SK-N-SH (cell line): Measurements from ENCODE around the gene FGD3.

Experiments
- CHD2 ChIP-seq: fragments of 150-350 bp; IDR thresholded peaks from 2 replicates; pipeline ENCODE4 v1.6.1; 2018; ENCODE audit warnings: low read length; ENCODE audit not compliant: partially characterized antibody
- ELF1 ChIP-seq: IDR thresholded peaks from 2 replicates; pipeline ENCODE4 v1.4.0; 2012
- MAX ChIP-seq: IDR thresholded peaks from 2 replicates; pipeline ENCODE4 v1.4.0; 2012; ENCODE audit warnings: low read depth
- NFIC ChIP-seq: IDR thresholded peaks from 2 replicates; pipeline ENCODE4 v1.4.0; 2012; ENCODE audit warnings: borderline replicate concordance
- POLR2AphosphoS5 ChIP-seq: IDR thresholded peaks from 2 replicates; pipeline ENCODE4 v1.6.1; 2012; ENCODE audit warnings: low read depth, low read length
- RAD21 ChIP-seq: IDR thresholded peaks from 2 replicates; pipeline ENCODE4 v1.6.1; 2012; ENCODE audit warnings: mild to moderate bottlenecking, low read length
- RCOR1 ChIP-seq: fragments of 150-350 bp; IDR thresholded peaks from 2 replicates; pipeline ENCODE4 v1.6.1; 2017; ENCODE audit warnings: antibody characterized with exemption, low read length
- RXRA ChIP-seq: IDR thresholded peaks from 2 replicates; pipeline ENCODE4 v1.4.0; 2012; ENCODE audit warnings: low read depth, mild to moderate bottlenecking, borderline replicate concordance
- TCF12 ChIP-seq: IDR thresholded peaks from 2 replicates; pipeline ENCODE4 v1.4.0; 2012
- TEAD4 ChIP-seq: IDR thresholded peaks from 2 replicates; pipeline ENCODE4 v1.4.0; 2012; ENCODE audit warnings: mild to moderate bottlenecking, borderline replicate concordance; ENCODE audit not compliant: insufficient read depth
- USF2 ChIP-seq: fragments of 150-350 bp; IDR thresholded peaks from 2 replicates; pipeline ENCODE4 v1.6.1; 2017; ENCODE audit warnings: antibody characterized with exemption, low read length, low read depth, borderline replicate concordance
- YY1 ChIP-seq: IDR thresholded peaks from 2 replicates; pipeline ENCODE4 v1.4.0; 2012; ENCODE audit warnings: low read depth, mild to moderate bottlenecking
- TF ChIP-seq, protein P1 (sequence below): fragments of 200-600 bp; sonication (generic); IDR thresholded peaks from 2 replicates; pipeline ENCODE4 v1.6.1; 2017; ENCODE audit warnings: antibody characterized with exemption, mild to moderate bottlenecking, moderate library complexity

- TF ChIP-seq, protein P1, sequence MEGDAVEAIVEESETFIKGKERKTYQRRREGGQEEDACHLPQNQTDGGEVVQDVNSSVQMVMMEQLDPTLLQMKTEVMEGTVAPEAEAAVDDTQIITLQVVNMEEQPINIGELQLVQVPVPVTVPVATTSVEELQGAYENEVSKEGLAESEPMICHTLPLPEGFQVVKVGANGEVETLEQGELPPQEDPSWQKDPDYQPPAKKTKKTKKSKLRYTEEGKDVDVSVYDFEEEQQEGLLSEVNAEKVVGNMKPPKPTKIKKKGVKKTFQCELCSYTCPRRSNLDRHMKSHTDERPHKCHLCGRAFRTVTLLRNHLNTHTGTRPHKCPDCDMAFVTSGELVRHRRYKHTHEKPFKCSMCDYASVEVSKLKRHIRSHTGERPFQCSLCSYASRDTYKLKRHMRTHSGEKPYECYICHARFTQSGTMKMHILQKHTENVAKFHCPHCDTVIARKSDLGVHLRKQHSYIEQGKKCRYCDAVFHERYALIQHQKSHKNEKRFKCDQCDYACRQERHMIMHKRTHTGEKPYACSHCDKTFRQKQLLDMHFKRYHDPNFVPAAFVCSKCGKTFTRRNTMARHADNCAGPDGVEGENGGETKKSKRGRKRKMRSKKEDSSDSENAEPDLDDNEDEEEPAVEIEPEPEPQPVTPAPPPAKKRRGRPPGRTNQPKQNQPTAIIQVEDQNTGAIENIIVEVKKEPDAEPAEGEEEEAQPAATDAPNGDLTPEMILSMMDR, result no peak
- TF ChIP-seq MAX, result no peak
- TF ChIP-seq TEAD4, result no peak
- TF ChIP-seq YY1, result no peak
- TF ChIP-seq CHD2, result no peak
- no peak for TF ChIP-seq POLR2AphosphoS5
- no peak for TF ChIP-seq TCF12
- no peak for TF ChIP-seq NFIC
- TF ChIP-seq RCOR1, result no peak
- no peak for TF ChIP-seq RAD21
- TF ChIP-seq ELF1, result no peak
- TF ChIP-seq USF2, result no peak
- TF ChIP-seq RXRA, result no peak
These were observed 2.4 kb upstream of the FGD3 start for GRCh38 chr9:92944921-92945320.
